Measurements from ENCODE around the gene MMRN1.

Gene MMRN1

GRCh38 chr4:89915937-89916336, 21.3 kb downstream of the MMRN1 start:
- Histone ChIP-seq H3K27ac (ENCODE audit: extremely low read depth, low read depth, low read length) (no peak overlapping the region), H3K4me3 (ENCODE audit: low read depth, low read length) (no peak overlapping the region), H3K4me1 (ENCODE audit: control insufficient read depth, insufficient read depth, low read length) (no peaks in the 10 kb centered on the region), H3K9me3 (ENCODE audit: control insufficient read depth, insufficient read depth, low read depth, low read length) (no peaks in the 10 kb centered on the region), H3K36me3 (ENCODE audit: control insufficient read depth in 2 of 2, insufficient read depth in 1 of 2, low read length in 2 of 2) (no peaks in the 10 kb centered on the region)
- ChIA-PET CTCF (interaction anchor here (1.1 kb wide), 2 partner anchors 13 to 376 kb away, joined by 4 to 6 read pairs; no protein-coding TSS in a partner anchor), POLR2A (no interaction called here)
- TF ChIP-seq ZNF221 (tag by site-specific recombination; IDR thresholded peaks at IDR 0.05; ENCODE audit: borderline replicate concordance) (no peak), HOXD13 (CRISPR knock-in tag; IDR thresholded peaks at IDR 0.05; ENCODE audit: borderline replicate concordance) (no peak), ZNF214 (tag by site-specific recombination; IDR thresholded peaks at IDR 0.05; ENCODE audit: borderline replicate concordance) (no peak), ZNF311 (tag by site-specific recombination; IDR thresholded peaks at IDR 0.05; ENCODE audit: borderline replicate concordance) (no peak), PATZ1 (tag by site-specific recombination; IDR thresholded peaks at IDR 0.05) (no peak), MYNN (tag by site-specific recombination; IDR thresholded peaks at IDR 0.05; ENCODE audit: borderline replicate concordance) (no peak), ZNF488 (tag by site-specific recombination; IDR thresholded peaks at IDR 0.05) (no peak), PRDM6 (tag by site-specific recombination; IDR thresholded peaks at IDR 0.05) (0 out of 2 replicates have a peak, but pooled peaks have one; percentile 17), FEZF1 (tag by site-specific recombination; IDR thresholded peaks at IDR 0.05) (peak; percentile 61), ZNF521 (tag by site-specific recombination; IDR thresholded peaks at IDR 0.05) (no peak), TCF7L2 (IDR thresholded peaks at IDR 0.05; ENCODE audit: borderline replicate concordance, low read depth, low read length) (peak; percentile 50; the same call in 1 of the 2 replicates)

- Histone ChIP-seq H3K27ac (ENCODE audit: extremely low read depth, low read depth, low read length) (no peak overlapping the region), H3K9me3 (ENCODE audit: control insufficient read depth, insufficient read depth, low read depth, low read length) (no peaks in the 10 kb centered on the region), H3K36me3 (ENCODE audit: control insufficient read depth in 2 of 2, insufficient read depth in 1 of 2, low read length in 2 of 2) (no peaks in the 10 kb centered on the region), H3K4me1 (ENCODE audit: control insufficient read depth, insufficient read depth, low read length) (no peaks in the 10 kb centered on the region), H3K4me3 (ENCODE audit: low read depth, low read length) (no peak overlapping the region)
- POLR2A ChIA-PET, result no interaction called here
- CTCF ChIA-PET, result interaction anchor here (0.6 to 1.1 kb wide), 2 partner anchors 11 to 418 kb away, joined by 3 to 4 read pairs; no protein-coding TSS in a partner anchor
- TF ChIP-seq ZBTB44 (tag by site-specific recombination; IDR thresholded peaks at IDR 0.05) (no peak), YY1 (tag by site-specific recombination; IDR thresholded peaks at IDR 0.05) (no peak), ZNF449 (tag by site-specific recombination; IDR thresholded peaks at IDR 0.05) (no peak), HOXD13 (CRISPR knock-in tag; IDR thresholded peaks at IDR 0.05; ENCODE audit: borderline replicate concordance) (no peak), ZNF404 (tag by site-specific recombination; IDR thresholded peaks at IDR 0.05) (no peak), ZBTB26 (tag by site-specific recombination; optimal IDR thresholded peaks at IDR 0.05) (no peak), ZNF302 (tag by site-specific recombination; IDR thresholded peaks at IDR 0.05; ENCODE audit: low read depth) (no peak), SP3 (tag by site-specific recombination; IDR thresholded peaks at IDR 0.05) (no peak), ZNF501 (tag by site-specific recombination; IDR thresholded peaks at IDR 0.05) (no peak), ZNF785 (tag by site-specific recombination; IDR thresholded peaks at IDR 0.05) (no peak), BCL11A (tag by site-specific recombination; IDR thresholded peaks at IDR 0.05; ENCODE audit: low read depth) (no peak), ZXDB (tag by site-specific recombination; IDR thresholded peaks at IDR 0.05) (no peak), TRIM28 (IDR thresholded peaks at IDR 0.05; ENCODE audit: borderline replicate concordance, low read length) (no peak)
Observed at GRCh38 chr4:89922848-89923416, 28.3 kb downstream of the MMRN1 start.
